WTC11 (cell line): ENCODE data around the gene CXorf58.

Source experiments
- ATF3 ChIP-seq: sonication (generic); formaldehyde crosslinking; conservative IDR thresholded peaks from 2 replicates; pipeline ENCODE4 v1.8.1; 2022; ENCODE audit warnings: mild to moderate bottlenecking, missing genetic modification reagents
- CREB1 ChIP-seq: sonication (generic); formaldehyde crosslinking; IDR thresholded peaks from 2 replicates; pipeline ENCODE4 v1.8.0; 2023; ENCODE audit warnings: mild to moderate bottlenecking, missing genetic modification reagents
- E2F1 ChIP-seq: sonication (generic); formaldehyde crosslinking; IDR thresholded peaks from 2 replicates; pipeline ENCODE4 v1.8.0; 2022; ENCODE audit warnings: mild to moderate bottlenecking, missing genetic modification reagents
- KAT7 ChIP-seq: sonication (generic); formaldehyde crosslinking; IDR thresholded peaks from 2 replicates; pipeline ENCODE4 v1.8.1; 2023; ENCODE audit warnings: missing genetic modification reagents, mild to moderate bottlenecking, borderline replicate concordance
- MAX ChIP-seq: sonication (generic); formaldehyde crosslinking; IDR thresholded peaks from 2 replicates; pipeline ENCODE4 v1.8.0; 2022; ENCODE audit warnings: mild to moderate bottlenecking, missing genetic modification reagents
- ZNF425 ChIP-seq: fragments of 250-450 bp; sonication (Bioruptor Pico); conservative IDR thresholded peaks from 2 replicates; pipeline ENCODE4 v1.9.0; 2021; ENCODE audit warnings: mild to moderate bottlenecking
- TF ChIP-seq, protein P1 (sequence below): fragments of 200-600 bp; IDR thresholded peaks from 2 replicates; pipeline ENCODE4 v1.8.0; 2022; ENCODE audit warnings: antibody characterized with exemption
- TF ChIP-seq, protein P2 (sequence below): sonication (generic); formaldehyde crosslinking; IDR thresholded peaks from 2 replicates; pipeline ENCODE4 v1.8.0; 2023; ENCODE audit warnings: missing genetic modification reagents, mild to moderate bottlenecking, borderline replicate concordance

- TF ChIP-seq, protein P1, sequence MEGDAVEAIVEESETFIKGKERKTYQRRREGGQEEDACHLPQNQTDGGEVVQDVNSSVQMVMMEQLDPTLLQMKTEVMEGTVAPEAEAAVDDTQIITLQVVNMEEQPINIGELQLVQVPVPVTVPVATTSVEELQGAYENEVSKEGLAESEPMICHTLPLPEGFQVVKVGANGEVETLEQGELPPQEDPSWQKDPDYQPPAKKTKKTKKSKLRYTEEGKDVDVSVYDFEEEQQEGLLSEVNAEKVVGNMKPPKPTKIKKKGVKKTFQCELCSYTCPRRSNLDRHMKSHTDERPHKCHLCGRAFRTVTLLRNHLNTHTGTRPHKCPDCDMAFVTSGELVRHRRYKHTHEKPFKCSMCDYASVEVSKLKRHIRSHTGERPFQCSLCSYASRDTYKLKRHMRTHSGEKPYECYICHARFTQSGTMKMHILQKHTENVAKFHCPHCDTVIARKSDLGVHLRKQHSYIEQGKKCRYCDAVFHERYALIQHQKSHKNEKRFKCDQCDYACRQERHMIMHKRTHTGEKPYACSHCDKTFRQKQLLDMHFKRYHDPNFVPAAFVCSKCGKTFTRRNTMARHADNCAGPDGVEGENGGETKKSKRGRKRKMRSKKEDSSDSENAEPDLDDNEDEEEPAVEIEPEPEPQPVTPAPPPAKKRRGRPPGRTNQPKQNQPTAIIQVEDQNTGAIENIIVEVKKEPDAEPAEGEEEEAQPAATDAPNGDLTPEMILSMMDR, result no peak
- no peak for TF ChIP-seq CREB1 (CRISPR knock-in tag)
- no peak for TF ChIP-seq ATF3
- no peak for TF ChIP-seq E2F1 (CRISPR knock-in tag)
- TF ChIP-seq, protein P2, sequence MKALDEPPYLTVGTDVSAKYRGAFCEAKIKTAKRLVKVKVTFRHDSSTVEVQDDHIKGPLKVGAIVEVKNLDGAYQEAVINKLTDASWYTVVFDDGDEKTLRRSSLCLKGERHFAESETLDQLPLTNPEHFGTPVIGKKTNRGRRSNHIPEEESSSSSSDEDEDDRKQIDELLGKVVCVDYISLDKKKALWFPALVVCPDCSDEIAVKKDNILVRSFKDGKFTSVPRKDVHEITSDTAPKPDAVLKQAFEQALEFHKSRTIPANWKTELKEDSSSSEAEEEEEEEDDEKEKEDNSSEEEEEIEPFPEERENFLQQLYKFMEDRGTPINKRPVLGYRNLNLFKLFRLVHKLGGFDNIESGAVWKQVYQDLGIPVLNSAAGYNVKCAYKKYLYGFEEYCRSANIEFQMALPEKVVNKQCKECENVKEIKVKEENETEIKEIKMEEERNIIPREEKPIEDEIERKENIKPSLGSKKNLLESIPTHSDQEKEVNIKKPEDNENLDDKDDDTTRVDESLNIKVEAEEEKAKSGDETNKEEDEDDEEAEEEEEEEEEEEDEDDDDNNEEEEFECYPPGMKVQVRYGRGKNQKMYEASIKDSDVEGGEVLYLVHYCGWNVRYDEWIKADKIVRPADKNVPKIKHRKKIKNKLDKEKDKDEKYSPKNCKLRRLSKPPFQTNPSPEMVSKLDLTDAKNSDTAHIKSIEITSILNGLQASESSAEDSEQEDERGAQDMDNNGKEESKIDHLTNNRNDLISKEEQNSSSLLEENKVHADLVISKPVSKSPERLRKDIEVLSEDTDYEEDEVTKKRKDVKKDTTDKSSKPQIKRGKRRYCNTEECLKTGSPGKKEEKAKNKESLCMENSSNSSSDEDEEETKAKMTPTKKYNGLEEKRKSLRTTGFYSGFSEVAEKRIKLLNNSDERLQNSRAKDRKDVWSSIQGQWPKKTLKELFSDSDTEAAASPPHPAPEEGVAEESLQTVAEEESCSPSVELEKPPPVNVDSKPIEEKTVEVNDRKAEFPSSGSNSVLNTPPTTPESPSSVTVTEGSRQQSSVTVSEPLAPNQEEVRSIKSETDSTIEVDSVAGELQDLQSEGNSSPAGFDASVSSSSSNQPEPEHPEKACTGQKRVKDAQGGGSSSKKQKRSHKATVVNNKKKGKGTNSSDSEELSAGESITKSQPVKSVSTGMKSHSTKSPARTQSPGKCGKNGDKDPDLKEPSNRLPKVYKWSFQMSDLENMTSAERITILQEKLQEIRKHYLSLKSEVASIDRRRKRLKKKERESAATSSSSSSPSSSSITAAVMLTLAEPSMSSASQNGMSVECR (CRISPR knock-in tag), result no peak
- TF ChIP-seq MAX (CRISPR knock-in tag), result no peak
- TF ChIP-seq ZNF425 (CRISPR knock-in tag), result no peak
- TF ChIP-seq KAT7, result no peak
Observed at GRCh38 chrX:23898412-23898959, 9.3 kb upstream of the CXorf58 start.
